Hematopoietic multipotent progenitor cell treated with erythropoietin and hydrocortisone succinate and interleukin-3 and kit ligand, for 4 days (in vitro differentiated cells): ENCODE measurements around the gene GLYATL3.

ENCODE experiments used
- DNase-seq: peaks from one replicate; pipeline ENCODE4 v3.0.0-alpha.2; 2015

The GLYATL3 gene

DNA sequence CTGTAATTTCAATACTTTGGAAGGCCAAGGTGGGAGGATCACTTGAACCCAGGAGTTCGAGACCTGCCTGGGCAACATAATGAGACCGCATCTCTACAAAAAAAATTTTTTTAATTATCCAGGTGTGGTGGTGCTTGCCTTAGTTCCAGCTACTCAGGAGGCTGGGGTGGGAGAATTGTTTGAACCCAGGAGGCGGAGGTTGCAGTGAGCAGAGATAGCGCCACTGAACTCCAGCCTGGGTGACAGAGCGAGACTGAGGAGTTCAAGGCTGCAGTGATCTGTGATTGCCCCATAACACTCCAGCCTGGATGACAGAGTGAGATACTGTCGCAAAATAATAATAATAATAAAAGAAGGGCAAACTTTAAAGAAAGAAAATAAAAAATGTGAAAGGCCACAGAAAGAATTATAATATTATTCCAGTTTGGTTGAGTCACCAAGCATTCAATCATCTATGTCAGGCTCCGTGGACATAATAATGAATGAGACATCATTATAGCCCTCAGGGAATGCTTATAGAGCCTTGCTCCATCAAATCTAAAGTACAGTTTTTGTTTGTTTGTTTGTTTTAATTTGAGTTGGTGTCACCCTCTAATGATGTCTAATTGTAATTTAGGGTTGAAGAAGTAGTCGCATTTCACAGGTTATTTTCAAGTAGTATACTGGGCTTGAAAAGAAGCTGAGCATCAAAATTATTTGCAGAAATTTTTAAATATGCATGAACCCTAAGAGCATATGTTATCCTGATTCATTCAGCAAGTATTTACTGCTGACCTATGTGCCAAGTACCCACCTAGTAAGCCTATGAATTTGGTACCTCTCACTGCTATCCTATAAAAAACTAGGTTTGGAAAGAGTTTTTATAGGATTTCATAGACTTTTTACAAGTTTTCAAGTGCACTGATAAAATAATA lies 15.1 kb downstream of the GLYATL3 start:
- no peak for DNase-seq

DNA sequence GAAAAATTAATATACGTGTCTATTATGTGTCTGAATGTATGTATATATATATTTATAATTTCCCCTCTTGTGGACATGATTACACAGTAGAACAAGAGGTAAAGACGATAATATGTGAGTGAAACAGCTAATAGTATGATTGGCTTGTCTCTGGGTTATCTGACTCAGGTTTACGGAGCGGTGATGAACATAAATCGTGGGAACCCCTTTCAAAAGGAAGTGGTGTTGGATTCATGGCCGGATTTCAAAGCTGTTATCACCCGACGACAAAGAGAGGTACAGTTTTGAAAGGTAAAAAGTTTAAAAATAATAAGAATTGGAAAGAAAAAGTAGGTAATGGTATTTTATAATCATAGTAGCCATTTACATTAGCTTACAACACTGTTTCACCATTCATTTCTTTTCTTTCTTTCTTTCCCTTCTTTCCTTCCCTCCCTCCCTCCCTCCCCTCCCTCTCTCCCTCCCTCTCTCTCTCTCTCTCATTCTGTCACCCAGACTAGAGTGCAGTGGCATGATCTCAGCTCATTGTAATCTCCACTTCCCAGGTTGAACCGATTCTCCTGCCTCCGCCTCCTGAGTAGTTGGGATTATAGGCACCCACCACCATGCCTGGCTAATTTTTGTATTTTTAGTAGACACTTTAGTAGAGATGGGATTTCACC lies 15.9 kb downstream of the GLYATL3 start:
- no peak for DNase-seq

GRCh38 chr6:49516147-49516505 lies 16.4 kb downstream of the GLYATL3 start:
- no peak for DNase-seq

DNA sequence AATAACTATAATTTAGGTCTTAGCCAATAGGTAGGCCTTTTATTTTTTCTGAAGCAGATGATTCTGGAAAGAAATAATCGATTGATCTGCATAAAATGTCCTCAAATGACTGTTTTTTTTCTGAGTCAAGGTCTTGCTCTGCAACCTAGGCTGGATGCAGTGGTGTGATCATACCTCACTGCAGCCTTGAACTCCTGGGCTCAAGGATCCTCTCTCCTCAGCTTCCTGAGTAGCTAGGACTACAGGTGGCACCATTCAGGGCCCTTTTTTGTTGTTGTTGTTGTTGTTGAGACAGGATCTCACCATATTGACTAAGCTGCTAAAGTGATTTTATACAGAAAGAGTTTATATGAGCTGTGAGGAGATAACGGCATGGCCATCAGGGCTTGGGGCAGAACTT lies 18.2 kb downstream of the GLYATL3 start:
- DNase-seq = no peak

DNA sequence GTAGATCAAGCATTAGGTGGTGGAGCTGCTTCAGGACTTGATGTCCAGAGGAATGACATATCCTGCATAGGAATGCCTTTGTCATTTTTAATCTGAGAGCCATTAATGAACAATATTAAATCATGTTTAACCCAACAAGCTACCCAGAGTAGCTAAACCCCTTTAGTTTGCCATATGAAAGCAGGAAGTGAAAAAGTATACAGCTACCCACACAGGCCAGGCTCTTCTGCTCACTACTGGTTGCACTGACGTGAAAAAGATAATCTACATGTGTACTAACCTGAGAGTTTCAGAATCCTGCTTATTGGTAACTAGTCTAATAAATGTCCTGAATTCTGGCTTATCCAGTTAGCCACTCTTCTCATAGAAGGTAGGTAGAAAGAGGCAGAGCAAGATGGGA lies 19.9 kb downstream of the GLYATL3 start:
- no peak for DNase-seq

GRCh38 chr6:49522710-49523593 lies 23.2 kb downstream of the GLYATL3 start:
- DNase-seq = no peak

GRCh38 chr6:49523901-49524300 lies 24.2 kb downstream of the GLYATL3 start:
- DNase-seq = no peak

GRCh38 chr6:49524541-49524940 lies 24.8 kb downstream of the GLYATL3 start:
- no peak for DNase-seq

GRCh38 chr6:49526598-49526997 lies 26.9 kb downstream of the GLYATL3 start:
- DNase-seq = no peak

DNA sequence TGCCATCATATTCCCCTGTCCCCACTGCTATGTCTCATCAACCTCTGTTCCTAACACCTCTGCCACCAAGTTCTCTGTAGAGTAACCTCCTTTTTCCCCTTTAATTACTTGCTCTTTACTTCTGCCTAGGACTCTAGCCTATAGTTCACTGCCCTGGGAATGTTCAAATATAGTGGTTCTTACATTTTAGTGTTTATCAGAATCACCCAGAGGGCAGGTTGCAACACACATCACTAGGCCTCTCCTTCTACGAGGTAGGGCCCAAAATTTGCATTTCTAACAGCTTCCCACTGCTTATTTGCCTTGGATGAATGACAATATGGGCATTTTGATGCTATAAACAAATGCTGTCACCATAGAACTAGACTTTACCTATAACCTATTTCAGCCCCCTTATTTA lies 27.6 kb downstream of the GLYATL3 start:
- DNase-seq = no peak

- no peak for DNase-seq
These were observed 28.8 kb downstream of the GLYATL3 start for GRCh38 chr6:49528571-49528970.

- no peak for DNase-seq
These were observed 30.5 kb downstream of the GLYATL3 start for GRCh38 chr6:49530141-49530776.

DNA sequence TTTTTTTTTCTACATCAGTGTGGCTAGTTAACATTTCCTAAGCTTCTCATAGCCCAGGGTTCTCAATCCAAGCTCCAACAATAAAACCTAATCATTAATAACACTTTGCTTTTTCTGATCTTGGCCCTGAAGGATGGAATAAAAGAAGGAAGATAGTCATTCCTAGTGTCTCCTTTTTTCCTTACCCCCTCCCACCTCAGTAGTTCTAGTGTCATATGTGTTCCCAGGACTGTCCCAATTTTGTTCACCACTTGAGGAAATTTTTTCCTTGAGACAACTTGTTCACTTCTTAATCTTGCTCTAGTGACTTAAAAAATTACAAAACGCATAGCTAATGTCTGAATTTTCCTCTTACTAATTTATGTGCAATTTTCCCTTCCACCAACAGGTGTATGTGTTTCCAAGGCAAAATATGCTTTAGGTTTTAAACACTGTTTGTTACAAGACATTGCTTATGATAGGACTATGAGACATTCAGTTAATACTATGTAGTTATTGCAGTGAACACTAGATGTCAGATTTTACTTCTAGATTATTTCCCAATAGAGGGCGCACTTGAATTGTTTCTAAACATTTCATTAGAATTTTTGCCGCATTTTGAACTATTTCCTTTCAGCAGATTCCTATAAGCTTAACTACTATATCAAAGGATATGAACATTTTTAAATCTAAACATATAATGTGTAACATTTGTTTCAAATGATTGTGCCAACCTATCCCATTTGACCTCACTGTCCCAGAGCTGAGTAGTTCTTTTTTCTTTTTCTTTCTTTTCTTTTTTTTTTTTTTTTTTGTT lies 32.2 kb downstream of the GLYATL3 start:
- DNase-seq = peak; percentile 91

GRCh38 chr6:49535795-49536194 lies 36.1 kb downstream of the GLYATL3 start:
- DNase-seq = no peak

DNA sequence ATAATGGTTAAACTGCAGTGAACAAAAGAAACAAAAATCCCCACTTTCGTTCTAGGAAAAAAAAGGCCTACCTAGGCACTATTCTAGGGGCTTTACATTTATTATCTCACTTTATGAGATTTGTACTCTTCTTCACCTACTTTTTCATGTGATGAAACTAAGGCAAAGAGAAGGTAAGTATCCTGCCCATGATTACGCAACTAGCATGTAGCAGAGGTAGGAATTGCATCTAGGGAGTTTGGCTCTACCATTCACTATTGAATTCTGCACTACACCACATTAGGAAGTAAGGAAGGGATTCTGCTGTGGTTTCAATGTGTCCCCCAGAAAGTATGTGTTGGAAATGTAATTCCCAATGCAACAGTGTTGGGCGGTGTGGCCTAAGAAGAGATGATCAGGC lies 39.4 kb downstream of the GLYATL3 start:
- no peak for DNase-seq

DNA sequence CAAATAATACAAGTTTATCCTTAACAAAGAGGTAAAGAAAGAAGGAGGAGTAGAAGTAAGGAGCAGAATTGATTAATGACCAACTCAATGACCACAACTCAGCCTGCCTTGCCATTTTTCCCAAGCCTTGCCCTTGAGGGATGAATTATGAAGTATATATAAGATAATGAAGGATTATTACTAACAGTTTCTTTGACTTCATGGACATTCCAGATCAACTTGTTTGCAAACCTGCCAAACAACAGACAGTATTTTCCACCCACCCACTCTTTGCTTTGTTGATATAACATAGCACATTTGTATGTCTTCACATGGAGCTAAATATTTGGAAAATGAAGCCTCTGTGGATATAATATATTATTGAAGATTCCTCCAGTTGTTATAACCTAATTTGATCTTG lies 40.9 kb downstream of the GLYATL3 start:
- no peak for DNase-seq

- DNase-seq = peak; percentile 34
These were observed 41.5 kb downstream of the GLYATL3 start for GRCh38 chr6:49541210-49541724.

DNA sequence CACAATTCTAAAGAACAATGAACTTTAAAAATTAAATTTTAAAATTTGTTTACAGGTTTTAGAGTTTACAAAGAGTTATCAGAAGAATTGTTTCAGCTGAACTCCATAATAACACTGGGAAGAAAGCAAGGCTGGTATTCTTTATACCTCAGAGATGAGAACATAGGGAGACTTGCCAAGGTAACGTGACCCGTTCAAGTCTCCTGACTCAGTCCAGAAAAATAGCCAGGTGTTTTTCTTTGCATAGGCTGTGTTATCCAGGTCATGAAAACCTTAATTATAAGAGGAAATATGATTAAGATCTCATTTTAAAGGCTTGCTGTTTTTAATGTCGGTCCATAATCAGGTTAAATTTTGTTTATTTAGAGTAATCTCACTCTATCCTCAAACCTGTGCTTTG lies 42.2 kb downstream of the GLYATL3 start:
- no peak for DNase-seq

DNA sequence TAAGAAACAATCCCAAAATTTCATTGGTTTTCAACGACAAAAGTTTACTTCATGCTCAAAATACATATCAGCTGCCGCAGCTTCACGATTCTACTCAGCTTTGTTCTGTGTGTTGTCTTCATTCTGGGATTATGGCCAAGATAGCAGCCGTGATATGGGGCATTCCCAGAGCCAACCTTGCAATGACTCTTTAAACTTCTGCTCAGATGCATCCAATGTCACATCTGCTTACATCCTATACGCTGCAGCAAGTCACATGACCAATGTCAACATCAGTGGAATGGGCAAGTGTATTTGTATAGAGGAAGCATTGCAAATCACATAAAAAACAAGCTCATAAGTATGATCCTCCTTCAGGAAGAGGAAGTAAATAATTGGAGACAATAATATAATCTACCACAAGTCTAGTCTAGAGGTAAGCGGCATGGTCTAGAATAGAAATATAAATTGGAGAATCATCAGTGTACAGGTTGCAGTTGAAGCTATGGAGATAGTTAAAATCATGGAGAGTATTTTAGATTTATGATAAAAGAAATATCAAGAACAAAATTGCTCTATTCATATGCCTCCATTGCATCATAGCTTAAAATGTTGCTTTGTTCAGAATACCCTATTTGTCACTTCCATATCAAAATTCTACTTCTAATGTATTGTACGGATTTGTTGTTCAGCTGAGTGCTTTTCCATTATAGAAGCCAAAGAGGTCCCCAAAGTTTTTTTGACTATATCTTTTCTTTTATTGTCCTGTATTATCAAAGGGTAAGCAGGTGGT lies 43.5 kb downstream of the GLYATL3 start:
- peak; percentile 22 for DNase-seq

- DNase-seq = no peak
These were observed 46.6 kb downstream of the GLYATL3 start for GRCh38 chr6:49546331-49546730.
